K562 (cell line): Measurements from ENCODE around the gene GMPR. TPM values are rescaled to one million over a fixed set of nuclear protein-coding genes. Genes with fewer than 3 reads are reported as not detected.

Experiments used
- ARHGAP35 ChIP-seq: fragments of 450-650 bp; IDR thresholded peaks from 2 replicates; pipeline ENCODE4 v1.6.1; 2018; ENCODE audit not compliant: partially characterized antibody
- CHCHD3 ChIP-seq: fragments of 250-450 bp; sonication (Bioruptor Pico); IDR thresholded peaks from 2 replicates; pipeline ENCODE4 v2.1.2; 2022; ENCODE audit warnings: mild to moderate bottlenecking
- FOXJ3 ChIP-seq: sonication (generic); formaldehyde crosslinking; IDR thresholded peaks from 2 replicates; pipeline ENCODE4 v1.4.0; 2020; ENCODE audit warnings: mild to moderate bottlenecking, missing genetic modification reagents
- HMG20A ChIP-seq: fragments of 450-650 bp; formaldehyde crosslinking; conservative IDR thresholded peaks from 2 replicates; pipeline ENCODE4 v1.4.0; 2020; ENCODE audit warnings: mild to moderate bottlenecking, mixed read lengths
- HNRNPH1 ChIP-seq: fragments of 200-400 bp; formaldehyde crosslinking; optimal IDR thresholded peaks from 2 replicates; pipeline ENCODE3; 2017; ENCODE audit warnings: low read depth, mild to moderate bottlenecking, low read length, moderate library complexity
- HNRNPUL1 ChIP-seq: fragments of 200-400 bp; formaldehyde crosslinking; IDR thresholded peaks from 2 replicates; pipeline ENCODE4 v1.6.1; 2017; ENCODE audit warnings: low read length
- NFYB ChIP-seq: IDR thresholded peaks from 2 replicates; pipeline ENCODE4 v1.6.1; 2011; ENCODE audit warnings: mild to moderate bottlenecking, moderate library complexity; ENCODE audit not compliant: insufficient read length; ENCODE audit errors: extremely low read depth
- NR2F6 ChIP-seq: fragments of 450-650 bp; formaldehyde crosslinking; IDR thresholded peaks from 2 replicates; pipeline ENCODE4 v1.4.0; 2020; ENCODE audit warnings: mild to moderate bottlenecking
- PHB ChIP-seq: fragments of 250-450 bp; sonication (Bioruptor Pico); IDR thresholded peaks from 2 replicates; pipeline ENCODE4 v1.5.0; 2021
- TCF3 ChIP-seq: sonication (generic); formaldehyde crosslinking; IDR thresholded peaks from 2 replicates; pipeline ENCODE4 v1.4.0; 2020; ENCODE audit warnings: mild to moderate bottlenecking, missing genetic modification reagents
- polyA plus RNA-seq, 8 experiments: library from polyadenylated mRNA; depleted of rRNA in 4 of 8; stranded (reverse) in 5 of 8; unstranded in 3 of 8; fragments of >200 nt; fragmentation: Nextera tagmentation in 2 of 8; fragmentation: Illumina TruSeq in 1 of 8; extraction: Ambion mirVana in 2 of 8; extraction: Trizol in 1 of 8; gene quantifications; 2 replicates each; pipeline versions ENCODE4 v1.2.1 to v1.2.3, GENCODE V29; 2011 to 2014; ENCODE audit warnings: inconsistent platforms in 1 of 8, missing spikeins in 1 of 8
- total RNA-seq, 7 experiments: library from RNA; depleted of rRNA in 6 of 7; stranded (reverse); fragments of >200 nt in 6 of 7; fragmentation: Illumina TruSeq in 2 of 7; extraction: Trizol in 2 of 7; gene quantifications; 2 replicates each; pipeline versions ENCODE4 v1.2.1 to v1.2.3, GENCODE V29; 2011 to 2021; ENCODE audit warnings: low replicate concordance in 1 of 7
- TF ChIP-seq, protein P1 (sequence below): fragments of 250-450 bp; sonication (Bioruptor Pico); IDR thresholded peaks from 2 replicates; pipeline ENCODE4 v1.5.0; 2020; ENCODE audit warnings: mild to moderate bottlenecking, borderline replicate concordance
- TF ChIP-seq, protein P2 (sequence below): sonication (generic); formaldehyde crosslinking; IDR thresholded peaks from 2 replicates; pipeline ENCODE4 v1.4.0; 2020; ENCODE audit warnings: mild to moderate bottlenecking, missing genetic modification reagents
- TF ChIP-seq, protein P3 (sequence below): fragments of 450-650 bp; conservative IDR thresholded peaks from 2 replicates; pipeline ENCODE4 v1.6.1; 2016; ENCODE audit warnings: missing genetic modification characterization, low read depth, mild to moderate bottlenecking, control low read depth, missing compliant biosample characterization
- TF ChIP-seq, protein P4 (sequence below): sonication (generic); formaldehyde crosslinking; IDR thresholded peaks from 2 replicates; pipeline ENCODE4 v1.8.0; 2023; ENCODE audit warnings: mild to moderate bottlenecking, missing genetic modification reagents
- TF ChIP-seq, protein P5 (sequence below): fragments of 250-450 bp; sonication (Bioruptor Pico); IDR thresholded peaks from 2 replicates; pipeline ENCODE4 v1.8.0; 2021; ENCODE audit warnings: borderline replicate concordance, mild to moderate bottlenecking, moderate library complexity; ENCODE audit not compliant: poor library complexity, severe bottlenecking

GMPR gene
- total and polyA plus RNA-seq, 9 of the 15 experiments (the other 6 are each of a cell fraction or from before 2014, with no cell fraction given), result 34.6 to 83.7 (median 49.8) TPM

DNA sequence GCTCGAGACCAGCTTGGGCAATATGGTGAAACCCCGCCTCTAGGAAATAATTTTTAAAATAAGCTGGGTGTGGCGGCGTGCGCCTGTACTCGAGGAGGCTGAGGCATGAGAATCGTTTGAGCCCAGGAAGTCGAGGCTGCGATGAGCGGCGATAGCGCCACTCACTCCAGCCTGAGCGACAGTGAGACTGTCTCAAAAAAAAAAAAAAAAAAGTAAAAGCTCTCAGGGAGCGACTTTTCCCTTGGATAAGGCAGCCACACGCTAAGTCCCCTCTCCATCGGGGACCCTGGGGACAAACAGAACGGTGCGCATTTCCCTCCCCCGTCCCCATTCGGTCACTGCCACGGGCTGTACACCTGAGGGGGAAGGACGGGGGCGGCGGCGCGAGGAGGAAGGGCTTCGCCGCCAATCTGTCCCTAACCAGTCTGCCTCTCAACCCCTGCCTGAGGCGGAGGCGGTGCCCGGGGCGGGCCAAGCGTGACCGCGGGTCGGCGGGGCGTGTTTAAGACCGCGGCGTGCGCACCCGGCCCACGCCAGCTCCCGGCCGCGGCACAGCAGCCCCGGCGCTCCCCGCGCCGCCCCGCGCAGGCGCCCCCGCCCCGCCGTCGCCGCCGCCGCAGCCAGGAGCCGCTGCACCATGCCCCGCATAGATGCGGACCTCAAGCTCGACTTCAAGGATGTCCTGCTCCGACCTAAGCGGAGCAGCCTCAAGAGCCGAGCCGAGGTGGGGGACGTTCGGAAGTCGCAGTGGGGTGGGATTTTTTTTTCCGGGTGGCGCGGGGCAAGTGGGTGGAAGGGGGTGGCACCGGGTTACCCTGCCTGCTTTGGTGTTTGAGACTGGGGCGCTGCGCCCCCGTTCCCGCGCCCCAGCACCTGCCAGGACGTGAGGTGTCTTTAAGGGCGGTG is at the start of gene GMPR (continued):
- TF ChIP-seq, protein P1, sequence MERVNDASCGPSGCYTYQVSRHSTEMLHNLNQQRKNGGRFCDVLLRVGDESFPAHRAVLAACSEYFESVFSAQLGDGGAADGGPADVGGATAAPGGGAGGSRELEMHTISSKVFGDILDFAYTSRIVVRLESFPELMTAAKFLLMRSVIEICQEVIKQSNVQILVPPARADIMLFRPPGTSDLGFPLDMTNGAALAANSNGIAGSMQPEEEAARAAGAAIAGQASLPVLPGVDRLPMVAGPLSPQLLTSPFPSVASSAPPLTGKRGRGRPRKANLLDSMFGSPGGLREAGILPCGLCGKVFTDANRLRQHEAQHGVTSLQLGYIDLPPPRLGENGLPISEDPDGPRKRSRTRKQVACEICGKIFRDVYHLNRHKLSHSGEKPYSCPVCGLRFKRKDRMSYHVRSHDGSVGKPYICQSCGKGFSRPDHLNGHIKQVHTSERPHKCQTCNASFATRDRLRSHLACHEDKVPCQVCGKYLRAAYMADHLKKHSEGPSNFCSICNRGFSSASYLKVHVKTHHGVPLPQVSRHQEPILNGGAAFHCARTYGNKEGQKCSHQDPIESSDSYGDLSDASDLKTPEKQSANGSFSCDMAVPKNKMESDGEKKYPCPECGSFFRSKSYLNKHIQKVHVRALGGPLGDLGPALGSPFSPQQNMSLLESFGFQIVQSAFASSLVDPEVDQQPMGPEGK (CRISPR knock-in tag), result no peak
- TF ChIP-seq, protein P2, sequence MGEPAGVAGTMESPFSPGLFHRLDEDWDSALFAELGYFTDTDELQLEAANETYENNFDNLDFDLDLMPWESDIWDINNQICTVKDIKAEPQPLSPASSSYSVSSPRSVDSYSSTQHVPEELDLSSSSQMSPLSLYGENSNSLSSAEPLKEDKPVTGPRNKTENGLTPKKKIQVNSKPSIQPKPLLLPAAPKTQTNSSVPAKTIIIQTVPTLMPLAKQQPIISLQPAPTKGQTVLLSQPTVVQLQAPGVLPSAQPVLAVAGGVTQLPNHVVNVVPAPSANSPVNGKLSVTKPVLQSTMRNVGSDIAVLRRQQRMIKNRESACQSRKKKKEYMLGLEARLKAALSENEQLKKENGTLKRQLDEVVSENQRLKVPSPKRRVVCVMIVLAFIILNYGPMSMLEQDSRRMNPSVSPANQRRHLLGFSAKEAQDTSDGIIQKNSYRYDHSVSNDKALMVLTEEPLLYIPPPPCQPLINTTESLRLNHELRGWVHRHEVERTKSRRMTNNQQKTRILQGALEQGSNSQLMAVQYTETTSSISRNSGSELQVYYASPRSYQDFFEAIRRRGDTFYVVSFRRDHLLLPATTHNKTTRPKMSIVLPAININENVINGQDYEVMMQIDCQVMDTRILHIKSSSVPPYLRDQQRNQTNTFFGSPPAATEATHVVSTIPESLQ (CRISPR knock-in tag), result no peak
- TF ChIP-seq NR2F6 (CRISPR knock-in tag) (no peak), NFYB (no peak), HNRNPUL1 (no peak), FOXJ3 (CRISPR knock-in tag) (no peak), HMG20A (no peak), ARHGAP35 (no peak), PHB (CRISPR knock-in tag) (peak; percentile 70; the same call in 1 of the 2 replicates), TCF3 (0 out of 2 replicates have a peak, but pooled peaks have one; percentile 4), HNRNPH1 (no peak), CHCHD3 (no peak; the same call in 1 of the 2 replicates)
- TF ChIP-seq, protein P3, sequence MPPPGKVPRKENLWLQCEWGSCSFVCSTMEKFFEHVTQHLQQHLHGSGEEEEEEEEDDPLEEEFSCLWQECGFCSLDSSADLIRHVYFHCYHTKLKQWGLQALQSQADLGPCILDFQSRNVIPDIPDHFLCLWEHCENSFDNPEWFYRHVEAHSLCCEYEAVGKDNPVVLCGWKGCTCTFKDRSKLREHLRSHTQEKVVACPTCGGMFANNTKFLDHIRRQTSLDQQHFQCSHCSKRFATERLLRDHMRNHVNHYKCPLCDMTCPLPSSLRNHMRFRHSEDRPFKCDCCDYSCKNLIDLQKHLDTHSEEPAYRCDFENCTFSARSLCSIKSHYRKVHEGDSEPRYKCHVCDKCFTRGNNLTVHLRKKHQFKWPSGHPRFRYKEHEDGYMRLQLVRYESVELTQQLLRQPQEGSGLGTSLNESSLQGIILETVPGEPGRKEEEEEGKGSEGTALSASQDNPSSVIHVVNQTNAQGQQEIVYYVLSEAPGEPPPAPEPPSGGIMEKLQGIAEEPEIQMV (tag), result no peak
- TF ChIP-seq, protein P4, sequence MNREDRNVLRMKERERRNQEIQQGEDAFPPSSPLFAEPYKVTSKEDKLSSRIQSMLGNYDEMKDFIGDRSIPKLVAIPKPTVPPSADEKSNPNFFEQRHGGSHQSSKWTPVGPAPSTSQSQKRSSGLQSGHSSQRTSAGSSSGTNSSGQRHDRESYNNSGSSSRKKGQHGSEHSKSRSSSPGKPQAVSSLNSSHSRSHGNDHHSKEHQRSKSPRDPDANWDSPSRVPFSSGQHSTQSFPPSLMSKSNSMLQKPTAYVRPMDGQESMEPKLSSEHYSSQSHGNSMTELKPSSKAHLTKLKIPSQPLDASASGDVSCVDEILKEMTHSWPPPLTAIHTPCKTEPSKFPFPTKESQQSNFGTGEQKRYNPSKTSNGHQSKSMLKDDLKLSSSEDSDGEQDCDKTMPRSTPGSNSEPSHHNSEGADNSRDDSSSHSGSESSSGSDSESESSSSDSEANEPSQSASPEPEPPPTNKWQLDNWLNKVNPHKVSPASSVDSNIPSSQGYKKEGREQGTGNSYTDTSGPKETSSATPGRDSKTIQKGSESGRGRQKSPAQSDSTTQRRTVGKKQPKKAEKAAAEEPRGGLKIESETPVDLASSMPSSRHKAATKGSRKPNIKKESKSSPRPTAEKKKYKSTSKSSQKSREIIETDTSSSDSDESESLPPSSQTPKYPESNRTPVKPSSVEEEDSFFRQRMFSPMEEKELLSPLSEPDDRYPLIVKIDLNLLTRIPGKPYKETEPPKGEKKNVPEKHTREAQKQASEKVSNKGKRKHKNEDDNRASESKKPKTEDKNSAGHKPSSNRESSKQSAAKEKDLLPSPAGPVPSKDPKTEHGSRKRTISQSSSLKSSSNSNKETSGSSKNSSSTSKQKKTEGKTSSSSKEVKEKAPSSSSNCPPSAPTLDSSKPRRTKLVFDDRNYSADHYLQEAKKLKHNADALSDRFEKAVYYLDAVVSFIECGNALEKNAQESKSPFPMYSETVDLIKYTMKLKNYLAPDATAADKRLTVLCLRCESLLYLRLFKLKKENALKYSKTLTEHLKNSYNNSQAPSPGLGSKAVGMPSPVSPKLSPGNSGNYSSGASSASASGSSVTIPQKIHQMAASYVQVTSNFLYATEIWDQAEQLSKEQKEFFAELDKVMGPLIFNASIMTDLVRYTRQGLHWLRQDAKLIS (CRISPR knock-in tag), result no peak
- TF ChIP-seq, protein P5, sequence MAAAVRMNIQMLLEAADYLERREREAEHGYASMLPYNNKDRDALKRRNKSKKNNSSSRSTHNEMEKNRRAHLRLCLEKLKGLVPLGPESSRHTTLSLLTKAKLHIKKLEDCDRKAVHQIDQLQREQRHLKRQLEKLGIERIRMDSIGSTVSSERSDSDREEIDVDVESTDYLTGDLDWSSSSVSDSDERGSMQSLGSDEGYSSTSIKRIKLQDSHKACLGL (CRISPR knock-in tag), result no peak
